ENCODE data around the gene AGO1. TPM values are rescaled to one million over a fixed set of nuclear protein-coding genes. Genes with fewer than 3 reads are reported as not detected.
"Not testable (repeated sequence)": the region's sequence is repeated elsewhere in the genome, so short reads cannot be mapped to it uniquely, and the experiment has no call there.

Gene AGO1
- total RNA-seq, 1 experiment from 2014 or later: 13.6 TPM

- no peak for DNase-seq (ENCODE audit: low spot score)
Measured at GRCh38 chr1:35971601-35972000, 88.6 kb downstream of the AGO1 start.

GRCh38 chr1:35972631-35973030 is 89.6 kb downstream of the AGO1 start:
- not testable (repeated sequence) for DNase-seq (ENCODE audit: low spot score)

- DNase-seq (ENCODE audit: low spot score): no peak
Measured at GRCh38 chr1:35980090-35980489, 97.1 kb downstream of the AGO1 start.

Other genes starting within 250 kb of the AGO1 start
- gene PSMB2, start 241.7 kb upstream of the AGO1 start, total RNA-seq (2014; rRNA removed; shearing (Covaris generic)): 39.1 and 42.2 TPM in 2 replicates
- gene C1orf216, start 164.3 kb upstream of the AGO1 start, total RNA-seq (2014; rRNA removed; shearing (Covaris generic)): 22.2 and 25.5 TPM in 2 replicates
- gene CLSPN, start 113.2 kb upstream of the AGO1 start, total RNA-seq (2014; rRNA removed; shearing (Covaris generic)): 9.4 and 10.9 TPM in 2 replicates
- gene AGO4, start 75.2 kb upstream of the AGO1 start, total RNA-seq (2014; rRNA removed; shearing (Covaris generic)): 2.8 and 3.3 TPM in 2 replicates
- gene AGO3, start 47.9 kb downstream of the AGO1 start, total RNA-seq (2014; rRNA removed; shearing (Covaris generic)): 14.7 and 29.7 TPM in 2 replicates
- not detected in 2 replicates for gene TEKT2, start 200.9 kb downstream of the AGO1 start, total RNA-seq (2014; rRNA removed; shearing (Covaris generic))
- gene ADPRS, start 205.7 kb downstream of the AGO1 start, total RNA-seq (2014; rRNA removed; shearing (Covaris generic)): 61.8 and 68.7 TPM in 2 replicates
- not detected in 2 replicates for gene COL8A2, start 242.0 kb downstream of the AGO1 start, total RNA-seq (2014; rRNA removed; shearing (Covaris generic))

Data from HT-29 (cell line).